HT1080 (cell line): Measurements from ENCODE around the gene UCKL1. TPM values are rescaled to one million over a fixed set of nuclear protein-coding genes. Genes with fewer than 3 reads are reported as not detected.
"Not testable (repeated sequence)": the region's sequence is repeated elsewhere in the genome, so short reads cannot be mapped to it uniquely, and the experiment has no call there.

ENCODE experiments used
- DNase-seq: peaks from one replicate; pipeline ENCODE4 v3.0.0-alpha.2; 2015; ENCODE audit warnings: low read depth
- total RNA-seq: library from RNA; depleted of rRNA; stranded (reverse); fragments of >200 nt; shearing (Covaris generic); gene quantifications from 2 replicates; pipeline ENCODE4 v1.2.3, GENCODE V29; 2014

The UCKL1 gene
- total RNA-seq, 1 experiment from 2014 or later = 26.0 TPM

- DNase-seq = no peak
These were observed 11.1 kb downstream of the UCKL1 start for GRCh38 chr20:63945031-63945658.

- DNase-seq = no peak
These were observed 11.9 kb downstream of the UCKL1 start for GRCh38 chr20:63944078-63944941.

GRCh38 chr20:63943808-63944077 lies 12.5 kb downstream of the UCKL1 start:
- no peak for DNase-seq

- DNase-seq = no peak
These were observed 13.0 kb downstream of the UCKL1 start for GRCh38 chr20:63942969-63943807.

GRCh38 chr20:63942250-63942951 lies 13.8 kb downstream of the UCKL1 start:
- DNase-seq = peak; percentile 20

GRCh38 chr20:63941282-63942081 lies 14.7 kb downstream of the UCKL1 start:
- no peak for DNase-seq

- DNase-seq = no peak
These were observed 15.5 kb downstream of the UCKL1 start for GRCh38 chr20:63940472-63941266.

- no peak for DNase-seq
These were observed 16.1 kb downstream of the UCKL1 start for GRCh38 chr20:63940071-63940471.

GRCh38 chr20:63939061-63939935 lies 16.9 kb downstream of the UCKL1 start:
- no peak for DNase-seq

GRCh38 chr20:63937596-63937995 lies 18.6 kb downstream of the UCKL1 start:
- no peak for DNase-seq

GRCh38 chr20:63935447-63935846 lies 20.8 kb downstream of the UCKL1 start:
- no peak for DNase-seq

GRCh38 chr20:63934271-63935068 lies 21.7 kb downstream of the UCKL1 start:
- no peak for DNase-seq

GRCh38 chr20:63933646-63934045 lies 22.6 kb downstream of the UCKL1 start:
- DNase-seq = no peak

GRCh38 chr20:63932606-63933160 lies 23.5 kb downstream of the UCKL1 start:
- DNase-seq = no peak

- no peak for DNase-seq
These were observed 24.5 kb downstream of the UCKL1 start for GRCh38 chr20:63931735-63932134.

GRCh38 chr20:63930971-63931553 lies 25.2 kb downstream of the UCKL1 start:
- DNase-seq = no peak

GRCh38 chr20:63929473-63929883 lies 26.7 kb downstream of the UCKL1 start:
- DNase-seq = not testable (repeated sequence)
